GM12878 (cell line): ENCODE data around the gene ELP4.

Source experiments
- ASH2L ChIP-seq: fragments of 300-600, 200-600 bp; sonication (generic); IDR thresholded peaks from 2 replicates; pipeline ENCODE4 v1.6.1; 2017; ENCODE audit warnings: low read depth, mild to moderate bottlenecking, borderline replicate concordance
- BHLHE40 ChIP-seq, 2 experiments: fragments of 450-650 bp in 1 of 2; IDR thresholded peaks; 2 replicates each; pipeline ENCODE4 v1.6.1; 2011 to 2017; ENCODE audit warnings: low read depth in 2 of 2, borderline replicate concordance in 1 of 2, improper control_type of control experiment in 1 of 2, low read length in 1 of 2, mild to moderate bottlenecking in 1 of 2
- CTCF ChIP-seq, 3 experiments: IDR thresholded peaks in 2 of 3; conservative IDR thresholded peaks in 1 of 3; 2 replicates each; pipeline ENCODE4 v1.5.1; 2011; ENCODE audit warnings: low read depth in 3 of 3, low read length in 3 of 3, mild to moderate bottlenecking in 3 of 3, control low read depth in 2 of 3, moderate library complexity in 2 of 3, inconsistent platforms in 1 of 3, mixed read lengths in 1 of 3; ENCODE audit not compliant: control insufficient read depth in 2 of 3, insufficient read depth in 1 of 3; ENCODE audit errors: extremely low read depth in 1 of 3
- NRF1 ChIP-seq: conservative IDR thresholded peaks from 2 replicates; pipeline ENCODE4 v1.6.1; 2011; ENCODE audit warnings: mild to moderate bottlenecking, low read depth, low read length, improper control_type of control experiment
- POLR2A ChIP-seq: IDR thresholded peaks from 2 replicates; pipeline ENCODE4 v1.6.1; 2011; ENCODE audit warnings: low read depth, mild to moderate bottlenecking, low read length
- POLR2AphosphoS5 ChIP-seq: IDR thresholded peaks from 2 replicates; pipeline ENCODE4 v1.6.1; 2011; ENCODE audit warnings: mild to moderate bottlenecking, low read length, inconsistent platforms
- RCOR1 ChIP-seq: conservative IDR thresholded peaks from 2 replicates; pipeline ENCODE4 v1.6.1; 2012; ENCODE audit warnings: low read depth, low read length, improper control_type of control experiment
- RFX5 ChIP-seq: IDR thresholded peaks from 2 replicates; pipeline ENCODE4 v1.6.1; 2011; ENCODE audit warnings: low read depth, low read length, improper control_type of control experiment
- TCF12 ChIP-seq: IDR thresholded peaks from 2 replicates; pipeline ENCODE4 v1.6.1; 2011; ENCODE audit warnings: low read depth, mild to moderate bottlenecking, low read length
- ZBTB40 ChIP-seq: fragments of 450-650 bp; IDR thresholded peaks from 2 replicates; pipeline ENCODE4 v1.6.1; 2016; ENCODE audit warnings: mild to moderate bottlenecking, moderate library complexity, borderline replicate concordance

GRCh38 chr11:31821235-31821764 is 311.7 kb downstream of the ELP4 start:
- TF ChIP-seq ZBTB40 (no peak), CTCF (IDR thresholded peaks at IDR 0.05 in 2 of 3, conservative IDR thresholded peaks at IDR 0.05 in 1 of 3; ENCODE audit: control insufficient read depth in 2 of 3, extremely low read depth in 1 of 3, insufficient read depth in 1 of 3, low read depth in 3 of 3, low read length in 3 of 3) (no peak), POLR2A (no peak), NRF1 (no peak), POLR2AphosphoS5 (no peak), RCOR1 (no peak), ASH2L (no peak), TCF12 (no peak), RFX5 (no peak), BHLHE40 (IDR thresholded peaks at IDR 0.05; ENCODE audit: borderline replicate concordance in 1 of 2, low read depth in 2 of 2, low read length in 1 of 2) (no peak)
